Sigmoid colon (tissue), 7 donors: ENCODE measurements around the gene ZMYND19. TPM values are rescaled to one million over a fixed set of nuclear protein-coding genes. Genes with fewer than 3 reads are reported as not detected.

ENCODE experiments used
- DNase-seq: peaks from one replicate; pipeline ENCODE4 v3.0.0-alpha.2; 2019
- H3K27ac ChIP-seq, 4 donors: fragments of 200-600 bp; sonication (generic); one replicate each; pipeline ENCODE4 v1.5.1; 2016 to 2019; ENCODE audit warnings: mild to moderate bottlenecking in 1 of 4
- H3K27me3 ChIP-seq, 3 donors: fragments of 200-600 bp; sonication (generic); one replicate each; pipeline ENCODE4 v1.5.1; 2019; ENCODE audit warnings: mild to moderate bottlenecking in 1 of 3
- H3K36me3 ChIP-seq, 4 donors: fragments of 200-600 bp; sonication (generic); one replicate each; pipeline ENCODE4 v1.5.1; 2016 to 2019
- H3K4me1 ChIP-seq, 4 donors: fragments of 200-600 bp; sonication (generic); one replicate each; pipeline ENCODE4 v1.5.1; 2017 to 2019
- H3K4me3 ChIP-seq, 4 donors: fragments of 200-600 bp; sonication (generic); one replicate each; pipeline ENCODE4 v1.5.1; 2017 to 2019; ENCODE audit warnings: mild to moderate bottlenecking in 2 of 4, moderate library complexity in 1 of 4
- H3K9me3 ChIP-seq, 4 donors: fragments of 200-600 bp in 3 of 4; sonication (generic) in 3 of 4; one replicate each; pipeline versions ENCODE4 v1.5.1 to v1.6.1; 2013 to 2019
- CTCF ChIP-seq, 4 experiments: fragments of 450-650 bp in 3 of 4; fragments of 200-600 bp in 1 of 4; IDR thresholded peaks; one replicate each; pipeline ENCODE4 v1.5.1; 2016 to 2019; ENCODE audit warnings: antibody characterized with exemption in 4 of 4, mild to moderate bottlenecking in 3 of 4, moderate library complexity in 2 of 4
- EP300 ChIP-seq, 4 donors: sonication (generic); formaldehyde crosslinking; IDR thresholded peaks; one replicate each; pipeline ENCODE4 v1.6.1; 2017; ENCODE audit warnings: antibody characterized with exemption in 4 of 4
- POLR2A ChIP-seq, 2 donors: fragments of 450-650 bp; IDR thresholded peaks; one replicate each; pipeline ENCODE4 v1.6.1; 2016; ENCODE audit warnings: antibody characterized with exemption in 2 of 2, mild to moderate bottlenecking in 2 of 2, moderate library complexity in 2 of 2
- POLR2AphosphoS5 ChIP-seq, 4 donors: sonication (generic); formaldehyde crosslinking; IDR thresholded peaks; one replicate each; pipeline ENCODE4 v1.6.1; 2017; ENCODE audit warnings: antibody characterized with exemption in 4 of 4
- WGBS, 2 donors: extraction: QIAGEN DNeasy Blood & Tissue Kit; methylation state at CpG; one replicate each; pipeline ENCODE4 v1.1.7; 2013; 5-methylcytosine and 5-hydroxymethylcytosine counted together
- intact Hi-C: fragments of 100-400 bp; cut with DNase I; formaldehyde crosslinking; loops from one replicate; pipeline ENCODE4 v1.15.1; 2023
- polyA plus RNA-seq, 3 donors: library from polyadenylated mRNA; stranded (reverse); fragments of 200-250 nt; gene quantifications; one replicate each; pipeline ENCODE4 v1.2.3, GENCODE V29; 2013
- total RNA-seq, 4 donors: library from RNA; depleted of rRNA; stranded (reverse); fragments of >200 nt; gene quantifications; one replicate each; pipeline ENCODE4 v1.1.0, GENCODE V29; 2016
- donor health status: healthy with polysubstance abuse.
- donor health status: Bipolar disorder and iron deficiency.
- donor health status: healthy.

ZMYND19 gene
- total and polyA plus RNA-seq, 7 donors = 5.4 to 17.8 (median 9.4) TPM

GRCh38 chr9:137575716-137576411 lies 14.4 kb downstream of the ZMYND19 start:
- WGBS, 2 donors = 81 to 88% methylated on average over 12 of the region's 12 CpGs
- no peak for TF ChIP-seq EP300 (IDR thresholded peaks at IDR 0.05)
- TF ChIP-seq CTCF (IDR thresholded peaks at IDR 0.05) = no peak
- TF ChIP-seq POLR2A (IDR thresholded peaks at IDR 0.05) = no peak
- no peak for TF ChIP-seq POLR2AphosphoS5 (IDR thresholded peaks at IDR 0.05)
- Histone ChIP-seq H3K27ac (no peak overlapping the region), H3K4me3 (no peak overlapping the region), H3K4me1 (peaks cover 0 to 50% (median 35%) of the 10 kb centered on the region in 4 donors), H3K9me3 (no peaks in the 10 kb centered on the region), H3K27me3 (no peaks in the 10 kb centered on the region), H3K36me3 (peaks cover 5 to 54% (median 19%) of the 10 kb centered on the region in 4 donors)
- intact Hi-C loops = loop anchor here (5.0 kb wide), 1 partner anchor 41 kb away; the partner anchor contains the start of gene EHMT1
- DNase-seq = no peak

- no peak overlapping the region for H3K27ac ChIP-seq
- no peaks in the 10 kb centered on the region for H3K9me3 ChIP-seq
- no peak overlapping the region for H3K4me3 ChIP-seq
- TF ChIP-seq CTCF (IDR thresholded peaks at IDR 0.05) (no peak), POLR2A (IDR thresholded peaks at IDR 0.05) (no peak), EP300 (IDR thresholded peaks at IDR 0.05) (no peak)
- 47 to 71% methylated on average over 9 of the region's 9 CpGs for WGBS, 2 donors
- no peak for DNase-seq
- peaks cover 5 to 59% (median 19%) of the 10 kb centered on the region in 4 donors for H3K36me3 ChIP-seq
- intact Hi-C loops = loop anchor here (5.0 kb wide), 1 partner anchor 42 kb away; the partner anchor contains the start of gene EHMT1
- H3K27me3 ChIP-seq = no peaks in the 10 kb centered on the region
- H3K4me1 ChIP-seq = peaks cover 0 to 47% (median 34%) of the 10 kb centered on the region in 4 donors
These were observed 15.0 kb downstream of the ZMYND19 start for GRCh38 chr9:137575364-137575715.

GRCh38 chr9:137574192-137574591 lies 16.1 kb downstream of the ZMYND19 start:
- H3K27ac ChIP-seq = no peak overlapping the region
- H3K9me3 ChIP-seq = no peaks in the 10 kb centered on the region
- no peak overlapping the region for H3K4me3 ChIP-seq
- 89 to 93% methylated on average over 10 of the region's 10 CpGs for WGBS, 2 donors
- peaks cover 5 to 61% (median 19%) of the 10 kb centered on the region in 4 donors for H3K36me3 ChIP-seq
- no peaks in the 10 kb centered on the region for H3K27me3 ChIP-seq
- peaks cover 0 to 37% (median 29%) of the 10 kb centered on the region in 4 donors for H3K4me1 ChIP-seq
- no peak for TF ChIP-seq POLR2AphosphoS5 (IDR thresholded peaks at IDR 0.05)
- TF ChIP-seq POLR2A (IDR thresholded peaks at IDR 0.05) = no peak
- TF ChIP-seq CTCF (IDR thresholded peaks at IDR 0.05) = no peak
- no peak for TF ChIP-seq EP300 (IDR thresholded peaks at IDR 0.05)
- no peak for DNase-seq
- intact Hi-C loops = no loop called here

- H3K9me3 ChIP-seq = no peaks in the 10 kb centered on the region
- no peak overlapping the region for H3K27ac ChIP-seq
- DNase-seq = no peak
- no peaks in the 10 kb centered on the region for H3K27me3 ChIP-seq
- TF ChIP-seq POLR2AphosphoS5 (IDR thresholded peaks at IDR 0.05) (no peak), POLR2A (IDR thresholded peaks at IDR 0.05) (no peak), EP300 (IDR thresholded peaks at IDR 0.05) (no peak), CTCF (IDR thresholded peaks at IDR 0.05) (no peak)
- 95 to 98% methylated on average over 3 of the region's 3 CpGs for WGBS, 2 donors
- H3K4me1 ChIP-seq = peaks cover 0 to 6% (median 2%) of the 10 kb centered on the region in 4 donors
- H3K4me3 ChIP-seq = no peak overlapping the region
- H3K36me3 ChIP-seq = peaks cover 5 to 50% (median 15%) of the 10 kb centered on the region in 4 donors
- intact Hi-C loops = no loop called here
These were observed 19.7 kb downstream of the ZMYND19 start for GRCh38 chr9:137570566-137570965.
